ENCODE measurements around the gene BCAS3.

The BCAS3 gene

GRCh38 chr17:61338000-61338798 lies 660.5 kb downstream of the BCAS3 start:
- no peak overlapping the region for H3K4me2 ChIP-seq (ENCODE audit: low read length)
- H3K36me3 ChIP-seq (ENCODE audit: control insufficient read depth, low read length), result no peaks in the 10 kb centered on the region

GRCh38 chr17:61338874-61339478 lies 661.3 kb downstream of the BCAS3 start:
- Histone ChIP-seq H3K4me2 (ENCODE audit: low read length) (no peak overlapping the region), H3K4me3 (ENCODE audit: low read length) (no peak overlapping the region), H3F3A (ENCODE audit: control insufficient read depth, insufficient read depth) (no peaks in the 10 kb centered on the region), H3K27ac (ENCODE audit: low read depth, low read length) (no peak overlapping the region), H3K27me3 (ENCODE audit: control insufficient read depth, low read length) (no peaks in the 10 kb centered on the region), H4K20me1 (ENCODE audit: control insufficient read depth, insufficient read depth, low read depth, low read length) (no peaks in the 10 kb centered on the region), H3K9me3 (ENCODE audit: control insufficient read depth, insufficient read depth, low read length) (no peaks in the 10 kb centered on the region), H3K9me2 (replicated peaks; ENCODE audit: control insufficient read depth, low read length) (no peaks in the 10 kb centered on the region), H3K4me1 (ENCODE audit: control insufficient read depth, low read length) (no peaks in the 10 kb centered on the region), H3K36me3 (ENCODE audit: control insufficient read depth, low read length) (no peaks in the 10 kb centered on the region), H3K79me2 (ENCODE audit: control insufficient read depth, low read length) (no peaks in the 10 kb centered on the region)
- TF ChIP-seq EZH2phosphoT487 (IDR thresholded peaks at IDR 0.05; ENCODE audit: borderline replicate concordance, low read length), result no peak
- TF ChIP-seq, protein P1, sequence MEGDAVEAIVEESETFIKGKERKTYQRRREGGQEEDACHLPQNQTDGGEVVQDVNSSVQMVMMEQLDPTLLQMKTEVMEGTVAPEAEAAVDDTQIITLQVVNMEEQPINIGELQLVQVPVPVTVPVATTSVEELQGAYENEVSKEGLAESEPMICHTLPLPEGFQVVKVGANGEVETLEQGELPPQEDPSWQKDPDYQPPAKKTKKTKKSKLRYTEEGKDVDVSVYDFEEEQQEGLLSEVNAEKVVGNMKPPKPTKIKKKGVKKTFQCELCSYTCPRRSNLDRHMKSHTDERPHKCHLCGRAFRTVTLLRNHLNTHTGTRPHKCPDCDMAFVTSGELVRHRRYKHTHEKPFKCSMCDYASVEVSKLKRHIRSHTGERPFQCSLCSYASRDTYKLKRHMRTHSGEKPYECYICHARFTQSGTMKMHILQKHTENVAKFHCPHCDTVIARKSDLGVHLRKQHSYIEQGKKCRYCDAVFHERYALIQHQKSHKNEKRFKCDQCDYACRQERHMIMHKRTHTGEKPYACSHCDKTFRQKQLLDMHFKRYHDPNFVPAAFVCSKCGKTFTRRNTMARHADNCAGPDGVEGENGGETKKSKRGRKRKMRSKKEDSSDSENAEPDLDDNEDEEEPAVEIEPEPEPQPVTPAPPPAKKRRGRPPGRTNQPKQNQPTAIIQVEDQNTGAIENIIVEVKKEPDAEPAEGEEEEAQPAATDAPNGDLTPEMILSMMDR (IDR thresholded peaks at IDR 0.05; ENCODE audit: low read depth, low read length, poor library complexity, severe bottlenecking), result no peak

More at GRCh38 chr17:61338000-61338798, 660.5 kb downstream of the BCAS3 start:
- Histone ChIP-seq H3K4me3 (ENCODE audit: low read length) (no peak overlapping the region), H3F3A (ENCODE audit: control insufficient read depth, insufficient read depth) (no peaks in the 10 kb centered on the region), H3K9me3 (ENCODE audit: control insufficient read depth, insufficient read depth, low read length) (no peaks in the 10 kb centered on the region), H3K9me2 (replicated peaks; ENCODE audit: control insufficient read depth, low read length) (no peaks in the 10 kb centered on the region), H3K79me2 (ENCODE audit: control insufficient read depth, low read length) (no peaks in the 10 kb centered on the region), H4K20me1 (ENCODE audit: control insufficient read depth, insufficient read depth, low read depth, low read length) (no peaks in the 10 kb centered on the region), H3K27me3 (ENCODE audit: control insufficient read depth, low read length) (no peaks in the 10 kb centered on the region), H3K4me1 (ENCODE audit: control insufficient read depth, low read length) (no peaks in the 10 kb centered on the region), H3K27ac (ENCODE audit: low read depth, low read length) (no peak overlapping the region)
- no peak for TF ChIP-seq EZH2phosphoT487 (IDR thresholded peaks at IDR 0.05; ENCODE audit: borderline replicate concordance, low read length)
- TF ChIP-seq, protein P1 (IDR thresholded peaks at IDR 0.05; ENCODE audit: low read depth, low read length, poor library complexity, severe bottlenecking), result no peak

DNA sequence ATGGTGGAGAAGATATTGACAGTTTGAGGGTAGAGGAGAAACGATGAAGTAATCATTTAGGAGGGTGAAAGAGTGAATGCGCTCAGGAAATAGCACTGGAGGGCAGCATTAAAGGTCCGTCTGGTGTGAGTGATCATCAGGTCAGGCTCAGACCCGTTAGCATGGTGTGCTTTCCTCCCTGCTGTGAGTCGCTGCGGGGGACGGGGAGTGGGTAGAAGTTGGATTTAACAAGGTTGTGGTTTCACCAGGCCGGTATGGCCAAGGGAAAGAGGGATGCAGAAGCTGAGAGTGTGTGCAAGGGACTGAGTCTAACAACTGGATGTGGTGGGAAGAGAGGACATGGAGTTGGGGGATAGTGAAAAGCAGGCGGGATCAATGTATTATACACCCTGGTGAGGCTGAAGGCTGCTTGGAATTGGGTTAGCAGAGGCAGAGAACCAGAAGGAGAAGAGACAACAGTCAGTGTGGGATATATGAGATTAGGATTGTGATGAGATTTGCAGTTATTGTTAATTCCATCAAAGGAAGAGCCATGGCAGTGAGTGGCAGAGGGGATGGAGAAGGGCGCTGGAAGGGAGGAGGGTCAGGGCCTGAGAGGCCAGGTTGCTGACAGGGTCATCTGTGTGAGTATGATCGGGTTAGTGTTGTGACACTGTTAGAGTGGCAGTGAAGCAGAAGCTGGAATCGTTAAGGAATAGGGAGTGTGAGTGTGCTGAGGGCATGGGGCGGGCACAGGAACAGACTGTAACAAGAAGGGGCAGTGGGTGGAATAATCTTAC lies 663.0 kb downstream of the BCAS3 start:
- no peaks in the 10 kb centered on the region for H3K79me2 ChIP-seq (ENCODE audit: control insufficient read depth, low read length)
- no peak overlapping the region for H3K27ac ChIP-seq (ENCODE audit: low read depth, low read length)
- H4K20me1 ChIP-seq (ENCODE audit: control insufficient read depth, insufficient read depth, low read depth, low read length), result no peaks in the 10 kb centered on the region
- no peaks in the 10 kb centered on the region for H3K9me2 ChIP-seq (replicated peaks; ENCODE audit: control insufficient read depth, low read length)
- no peak overlapping the region for H3K4me3 ChIP-seq (ENCODE audit: low read length)
- H3K36me3 ChIP-seq (ENCODE audit: control insufficient read depth, low read length), result no peaks in the 10 kb centered on the region
- no peaks in the 10 kb centered on the region for H3F3A ChIP-seq (ENCODE audit: control insufficient read depth, insufficient read depth)
- TF ChIP-seq, protein P1 (IDR thresholded peaks at IDR 0.05; ENCODE audit: low read depth, low read length, poor library complexity, severe bottlenecking), result no peak
- no peak for TF ChIP-seq EZH2phosphoT487 (IDR thresholded peaks at IDR 0.05; ENCODE audit: borderline replicate concordance, low read length)
- no peaks in the 10 kb centered on the region for H3K9me3 ChIP-seq (ENCODE audit: control insufficient read depth, insufficient read depth, low read length)
- no peaks in the 10 kb centered on the region for H3K27me3 ChIP-seq (ENCODE audit: control insufficient read depth, low read length)
- no peaks in the 10 kb centered on the region for H3K4me1 ChIP-seq (ENCODE audit: control insufficient read depth, low read length)
- no peak overlapping the region for H3K4me2 ChIP-seq (ENCODE audit: low read length)

Measured in DOHH2 (cell line).